SK-N-DZ (cell line): ENCODE data around the gene RARA.

Experiments used
- DNase-seq: peaks from one replicate; pipeline ENCODE4 v3.0.0-alpha.2; 2015; ENCODE audit warnings: low spot score

The RARA gene

DNA sequence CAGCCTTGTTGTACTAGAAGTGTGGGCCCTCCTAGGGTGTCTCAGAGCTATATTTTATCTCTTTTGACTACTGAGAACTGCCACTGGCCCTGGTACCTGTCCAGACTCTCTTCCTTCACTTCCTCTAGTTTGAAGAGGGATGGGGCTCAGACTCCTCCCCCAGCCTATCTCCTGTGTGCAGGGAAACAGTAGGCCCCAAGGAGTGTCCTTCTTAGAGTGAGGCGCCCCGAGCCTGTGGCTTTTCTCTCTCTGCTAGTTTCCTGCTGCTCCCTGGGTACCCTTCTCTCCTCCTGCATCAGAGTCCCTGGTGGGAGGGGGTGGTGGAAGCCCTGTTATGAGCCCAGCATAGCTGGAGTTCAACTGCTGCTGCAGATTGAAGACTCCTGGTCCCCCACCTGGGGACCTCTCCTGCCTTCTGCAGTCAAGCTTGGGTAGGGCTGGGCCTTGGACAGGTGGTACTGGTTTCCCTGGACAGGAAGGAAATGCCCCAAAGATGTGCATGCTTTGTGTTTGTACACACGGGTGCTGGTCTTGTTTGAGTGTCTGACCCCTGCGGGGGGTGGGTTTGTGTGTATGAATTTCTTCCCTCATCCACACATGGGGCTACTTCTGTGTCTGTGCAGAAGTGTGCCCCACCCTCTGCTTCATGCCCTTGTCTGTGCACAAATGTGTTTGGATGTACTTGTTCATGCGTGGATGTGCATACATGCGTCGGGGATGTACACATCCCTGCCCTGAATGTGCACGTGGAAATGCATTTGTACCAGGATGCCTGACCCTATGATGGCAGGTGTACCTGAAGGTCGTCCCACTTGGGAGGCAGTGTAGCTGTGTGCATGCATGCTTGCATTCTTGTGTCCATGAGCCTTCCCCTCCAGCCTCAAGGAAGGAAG lies 6.9 kb downstream of the RARA start:
- no peak for DNase-seq

DNA sequence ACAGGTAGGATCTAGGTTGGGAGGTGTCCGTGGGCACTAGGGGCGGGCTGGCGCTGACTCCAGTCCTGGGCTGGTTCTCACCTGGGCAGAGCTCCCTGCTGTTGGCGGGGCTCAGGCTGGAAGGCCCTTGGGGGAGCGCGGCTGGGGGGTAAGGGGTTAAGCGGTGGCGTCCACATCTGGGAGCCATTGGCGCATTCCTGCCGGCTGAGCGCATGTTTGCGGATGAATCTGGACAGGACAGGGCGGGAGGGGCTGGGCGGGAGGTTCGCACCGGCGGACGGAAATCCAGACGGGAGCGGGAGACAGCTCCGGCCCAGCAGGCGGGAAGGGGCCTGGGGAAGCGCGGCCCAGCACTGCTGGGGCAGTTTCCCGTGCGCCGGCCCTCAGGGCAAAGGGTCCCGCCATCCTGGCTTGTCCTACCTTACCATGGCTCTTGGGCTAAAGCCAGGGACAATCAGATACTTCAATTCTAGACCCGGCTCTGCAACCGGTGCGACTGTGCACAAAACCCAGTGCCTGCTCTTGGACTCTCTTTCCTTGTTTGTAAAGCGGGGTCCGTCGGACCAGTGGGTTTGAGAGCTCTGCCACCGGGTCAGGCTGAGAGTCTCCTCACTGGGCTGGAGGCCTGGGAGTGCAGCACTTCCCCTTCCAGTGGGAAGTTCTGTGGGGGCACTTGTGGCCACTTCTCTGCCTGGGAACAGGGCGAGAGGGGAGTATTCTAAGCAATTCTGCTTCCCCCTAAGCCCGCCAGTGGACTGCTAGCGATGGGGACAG lies 7.8 kb downstream of the RARA start:
- DNase-seq: peak; percentile 63

DNA sequence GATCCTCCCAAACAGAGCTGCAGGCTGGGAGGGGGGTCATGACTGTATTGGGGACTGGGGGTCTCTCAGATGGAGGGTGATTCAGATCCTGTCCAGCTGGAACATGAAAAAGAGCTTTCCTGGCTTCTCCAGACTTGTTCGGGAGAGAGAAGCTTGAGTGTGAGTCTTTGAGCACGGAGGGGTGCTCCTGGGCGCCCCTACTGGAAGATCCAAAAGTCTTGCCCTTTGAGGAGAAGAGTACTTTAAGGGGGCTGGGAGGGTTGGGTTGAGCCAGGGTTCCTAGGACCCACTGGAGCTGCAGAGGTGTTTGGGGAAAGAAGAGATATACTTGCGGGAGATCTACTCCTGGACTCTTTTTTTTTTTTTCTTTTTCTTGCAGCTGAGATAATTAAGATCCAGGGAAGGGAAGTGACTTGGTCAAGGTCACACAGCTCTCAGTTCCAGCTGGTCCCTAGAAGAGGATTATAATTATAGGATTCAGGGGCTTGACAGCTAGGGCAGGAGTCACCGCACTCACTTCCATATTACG lies 8.4 kb downstream of the RARA start:
- peak; percentile 78 for DNase-seq

DNA sequence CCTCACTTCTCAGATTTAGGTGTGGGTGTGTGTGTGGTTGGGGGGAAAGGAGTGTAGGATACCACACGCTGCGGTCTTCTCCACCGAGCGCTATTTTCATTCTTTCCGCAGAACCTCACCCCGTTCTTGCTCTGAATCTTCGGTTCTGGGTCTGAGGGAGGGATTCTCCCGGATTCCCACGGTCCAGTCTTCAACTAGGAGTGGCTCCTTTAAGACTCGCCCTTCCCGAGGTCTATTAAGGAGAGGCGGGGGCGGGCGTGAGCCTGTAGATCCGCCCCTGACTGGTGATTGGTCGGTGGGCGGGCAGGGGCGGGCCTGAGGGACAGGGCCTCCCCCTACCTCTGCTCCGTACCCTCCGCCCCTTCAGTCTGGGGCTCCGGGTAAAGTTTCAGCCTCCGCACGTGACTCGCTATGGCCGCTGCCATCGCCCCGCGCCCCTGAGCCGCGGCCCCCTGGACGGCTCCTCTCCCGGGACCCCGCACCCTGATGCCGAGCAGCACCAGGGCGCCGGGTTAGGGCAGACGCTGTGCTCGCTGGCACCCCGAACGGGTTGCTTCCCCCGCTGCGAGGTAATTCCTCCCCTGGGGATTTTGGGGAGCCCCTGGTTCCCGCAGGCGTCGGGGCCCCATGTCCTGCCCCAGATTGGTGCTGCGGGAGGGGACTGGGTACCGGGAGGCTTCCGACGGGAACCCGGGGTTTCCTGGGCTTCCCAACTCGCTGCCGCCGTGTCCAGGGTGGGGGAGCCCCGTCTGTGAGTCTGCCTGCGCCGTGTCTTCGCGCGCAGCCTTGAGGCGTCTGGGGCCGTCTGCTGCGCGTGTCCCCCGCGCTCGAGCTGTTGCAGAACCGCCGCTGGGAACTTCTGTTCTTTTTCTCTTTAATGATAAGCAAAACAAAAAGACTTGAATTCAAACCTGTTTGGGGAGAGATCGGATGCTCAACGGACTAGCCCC lies 9.2 kb downstream of the RARA start:
- peak; percentile 94 for DNase-seq

DNA sequence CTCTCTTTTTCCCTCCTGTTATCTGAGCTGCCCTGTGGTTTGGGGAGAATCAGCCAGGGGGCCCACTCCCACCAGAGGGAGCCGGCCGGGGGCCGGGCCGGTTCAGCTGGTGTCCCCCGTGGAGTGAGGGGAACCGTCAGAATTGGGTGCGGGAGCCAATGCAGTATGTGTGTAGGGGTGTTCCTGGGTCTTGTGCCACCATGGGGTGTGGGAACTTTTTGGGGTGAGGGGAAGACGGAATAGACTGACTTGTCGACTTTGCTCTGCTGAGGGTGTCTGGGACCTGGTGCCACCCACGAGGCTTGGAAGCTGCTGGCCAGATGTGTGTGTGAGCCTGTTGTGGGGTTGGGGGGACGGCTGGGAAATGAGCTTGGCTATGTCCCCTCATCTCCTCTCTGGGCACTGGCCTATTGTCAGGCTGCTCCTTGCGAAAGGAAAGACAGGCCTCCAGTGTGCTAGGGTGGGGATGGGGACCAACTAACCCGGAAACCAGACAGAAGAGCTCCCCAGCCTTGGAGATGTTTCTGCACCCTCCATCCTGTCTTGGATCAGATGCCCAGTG lies 9.9 kb downstream of the RARA start:
- DNase-seq: no peak

DNA sequence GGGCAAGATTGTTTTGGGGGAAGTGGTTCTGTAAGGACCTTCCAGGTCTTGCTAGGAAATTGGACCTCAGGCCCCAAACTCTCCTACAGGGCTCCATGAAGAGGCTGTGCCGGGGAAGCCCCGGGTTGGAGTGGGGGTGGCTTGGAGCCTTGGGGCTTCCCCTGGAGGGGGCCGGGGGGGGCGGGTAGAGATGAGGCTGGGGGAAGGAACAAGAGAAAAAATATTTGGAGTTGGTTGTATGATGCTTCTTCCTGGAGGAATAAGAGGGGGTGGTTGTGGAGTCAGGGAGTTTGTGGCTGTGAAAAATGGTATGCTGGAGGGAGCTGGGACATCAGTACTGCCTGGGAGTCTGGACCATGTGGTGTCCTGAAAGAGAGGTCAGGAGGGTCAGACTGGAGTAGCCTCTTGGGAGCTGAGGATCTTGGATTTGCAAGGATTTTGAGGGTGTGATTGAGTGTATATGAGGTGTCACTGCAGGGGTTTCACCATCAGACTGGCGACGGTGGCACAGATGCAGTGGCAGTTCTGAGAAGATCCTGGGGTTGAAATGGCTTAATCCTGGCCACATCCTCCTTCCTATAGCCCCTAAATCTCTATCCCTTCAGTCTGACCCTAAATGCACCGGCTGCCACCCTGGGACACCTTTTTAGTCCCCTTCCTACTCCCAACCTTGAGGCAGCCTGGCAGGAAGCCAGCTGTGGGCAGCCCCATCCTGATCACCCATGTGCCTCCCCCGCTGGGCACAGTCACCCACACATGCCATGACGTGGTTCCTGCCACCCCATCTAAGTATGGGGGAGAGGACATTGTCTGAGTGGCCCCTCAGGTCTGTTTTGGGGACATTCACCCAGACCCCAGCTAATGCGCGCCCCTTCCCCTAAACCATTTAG lies 10.9 kb downstream of the RARA start:
- DNase-seq: no peak

DNA sequence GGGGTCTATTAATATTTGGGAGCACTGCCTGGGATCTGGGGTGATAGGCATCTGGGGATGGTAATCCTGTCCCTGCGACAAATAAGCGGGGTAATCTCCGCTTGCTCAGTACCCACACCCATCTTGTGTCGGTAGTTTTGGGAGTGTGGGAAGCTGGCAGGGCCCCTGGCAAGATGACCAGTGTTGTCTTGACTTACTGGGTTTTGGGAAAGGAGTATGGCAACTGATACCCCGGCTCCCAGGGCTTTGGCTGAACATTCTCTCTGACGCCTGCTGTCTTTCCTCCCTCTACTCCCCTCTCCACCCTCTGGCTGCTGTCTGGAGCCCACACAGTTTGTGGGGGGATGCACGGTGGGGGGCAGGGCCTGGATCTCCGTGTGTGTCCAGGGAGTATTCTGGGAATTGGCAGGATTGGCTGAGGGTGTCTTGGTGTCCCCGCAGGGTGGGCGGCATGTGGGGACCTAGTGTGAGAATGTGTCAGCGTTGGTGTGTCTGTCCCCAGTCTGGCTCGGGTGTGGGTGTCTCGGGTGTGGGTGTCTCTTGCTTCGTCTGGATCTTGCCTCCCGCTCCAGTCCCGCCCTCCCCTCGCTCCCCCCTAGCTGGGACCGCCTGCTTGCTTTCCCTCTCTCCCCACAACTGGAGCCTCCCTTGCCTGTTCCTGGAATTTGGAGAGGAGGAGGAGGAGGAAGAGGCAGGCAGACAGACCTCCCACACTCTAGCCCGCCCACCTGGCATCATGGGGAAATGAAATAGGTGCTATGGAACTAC lies 12.0 kb downstream of the RARA start:
- no peak for DNase-seq

DNA sequence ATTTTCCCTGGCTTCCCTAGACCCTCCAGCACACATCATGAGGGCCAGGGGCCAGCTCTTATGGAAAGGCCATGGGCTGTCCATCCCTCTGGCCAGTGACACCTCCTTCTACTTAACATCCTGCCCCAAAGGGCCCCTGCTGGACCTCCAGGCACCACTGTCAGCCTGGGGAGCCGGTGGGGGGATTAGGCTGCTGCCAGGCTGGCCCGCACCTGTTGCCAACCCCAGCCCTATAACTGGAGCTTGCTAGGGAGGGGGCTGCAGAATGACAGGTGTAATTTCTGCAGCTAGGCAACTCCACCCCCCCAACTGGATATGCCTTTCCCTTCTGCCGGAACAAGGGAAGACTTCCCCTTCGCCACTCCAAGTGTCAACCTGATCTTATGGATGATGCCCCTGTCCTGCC lies 12.5 kb downstream of the RARA start:
- DNase-seq: no peak

DNA sequence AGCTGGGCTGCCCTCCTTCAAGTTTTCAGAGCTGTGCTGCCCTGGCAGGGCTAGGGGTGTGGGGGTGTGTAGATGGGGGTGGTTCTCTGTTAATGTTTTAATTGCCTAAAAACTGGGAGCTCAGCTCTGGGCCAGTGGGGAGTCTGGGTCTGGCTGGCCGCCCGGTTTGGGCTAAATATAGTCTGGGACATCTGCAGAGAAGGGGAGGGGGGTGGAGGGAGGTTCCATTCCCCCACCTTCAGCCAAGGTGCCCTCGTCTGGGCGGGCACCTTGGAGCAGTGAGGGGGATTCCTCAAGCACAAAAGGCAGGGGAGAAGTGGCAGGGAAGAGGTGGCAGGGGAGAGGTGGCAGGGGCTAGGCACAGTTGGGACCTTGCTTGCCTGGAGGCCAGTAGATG lies 13.0 kb downstream of the RARA start:
- no peak for DNase-seq

DNA sequence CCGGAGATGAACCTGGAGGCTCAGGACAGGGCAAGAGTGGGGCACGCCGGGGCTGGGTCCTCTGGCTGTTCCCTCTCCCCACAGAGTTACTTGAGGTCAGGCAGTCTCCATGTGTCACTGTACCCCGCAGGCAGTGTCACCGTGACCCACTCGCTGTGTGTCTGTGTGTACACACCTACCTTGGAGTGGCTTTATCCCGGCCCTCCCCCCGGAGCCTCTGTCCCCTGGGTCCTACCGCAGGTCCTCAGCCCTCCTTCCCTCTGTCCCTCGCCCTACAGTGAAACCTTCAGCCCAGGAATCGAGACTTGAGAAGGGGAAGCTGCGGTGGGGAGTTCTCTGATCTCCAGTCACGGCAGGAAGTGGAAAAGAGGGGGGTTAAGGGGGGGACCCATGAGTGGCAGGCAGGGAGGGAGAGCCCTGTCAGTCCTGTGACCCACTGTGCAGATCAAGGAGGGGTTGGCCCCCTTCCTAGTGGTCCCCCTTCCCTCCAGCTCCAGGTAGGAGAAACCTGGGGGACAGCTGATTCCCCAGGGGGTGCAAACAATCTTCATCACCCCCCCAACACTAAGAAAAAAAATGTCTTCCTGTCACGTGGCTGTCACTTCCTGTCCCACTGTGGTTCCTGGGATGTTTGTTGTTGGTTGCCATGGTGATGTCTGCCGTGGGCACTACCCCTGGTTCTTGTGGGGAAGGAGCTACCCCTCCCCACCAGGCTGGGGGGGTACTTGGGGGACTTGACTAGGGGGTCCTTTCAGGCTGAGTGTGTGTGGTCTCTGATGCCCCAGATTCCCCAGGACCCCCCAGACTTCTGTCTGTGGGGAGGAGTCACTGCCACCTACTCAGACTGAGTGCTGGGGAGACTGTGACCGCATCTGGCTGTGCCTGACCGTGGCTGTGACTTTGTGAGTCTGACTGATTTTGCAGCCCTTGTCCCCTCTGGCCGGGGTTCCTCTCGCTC lies 13.7 kb downstream of the RARA start:
- DNase-seq: no peak

DNA sequence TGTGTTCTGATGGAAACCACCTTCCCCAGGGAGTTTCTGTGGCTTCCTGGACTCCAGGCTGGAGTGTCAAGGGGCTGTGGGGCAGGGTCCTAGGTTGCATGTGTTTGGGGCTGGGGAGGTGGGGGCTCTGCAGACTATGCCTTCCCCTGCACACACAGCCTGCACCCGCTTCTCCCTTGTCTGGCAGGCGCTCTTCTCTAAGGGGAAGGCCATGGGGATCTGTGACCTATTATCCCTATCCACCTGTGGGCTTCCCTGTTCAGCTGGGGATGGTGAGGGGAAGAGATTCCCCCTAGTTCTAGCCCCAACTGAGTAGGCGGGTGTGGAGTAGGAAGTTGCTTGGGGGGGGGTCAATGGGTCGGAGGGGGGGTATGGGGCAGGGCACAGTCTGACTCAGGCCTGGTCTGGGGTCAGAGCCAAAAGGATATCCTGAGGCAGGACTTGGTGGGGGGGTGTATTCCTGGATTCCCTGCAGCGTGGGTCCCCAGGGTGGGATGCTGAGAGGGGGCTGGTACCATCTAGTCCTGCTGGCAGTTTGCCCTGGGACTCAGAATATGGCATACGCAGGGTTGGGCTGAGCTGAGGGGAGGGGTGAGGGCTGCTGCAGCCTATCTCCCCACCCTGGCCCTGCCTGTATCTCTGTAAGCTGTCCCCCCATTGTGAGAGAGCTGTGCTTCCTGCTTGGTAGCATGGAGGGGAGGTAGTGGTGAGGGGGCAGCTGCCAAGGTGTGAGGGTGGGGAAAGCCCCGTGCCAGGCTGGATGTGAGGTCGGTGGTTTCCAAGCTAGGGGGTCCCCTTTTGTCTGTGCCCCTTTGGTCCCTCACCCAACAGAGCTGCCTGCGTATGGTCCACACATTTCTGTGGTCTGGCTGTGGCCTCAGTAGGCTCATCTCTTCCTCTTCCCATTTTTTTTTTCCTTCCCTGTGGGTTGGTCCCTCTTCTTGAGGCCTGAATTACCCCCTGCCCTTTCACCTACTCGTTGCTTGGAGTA lies 14.7 kb downstream of the RARA start:
- DNase-seq: no peak

DNA sequence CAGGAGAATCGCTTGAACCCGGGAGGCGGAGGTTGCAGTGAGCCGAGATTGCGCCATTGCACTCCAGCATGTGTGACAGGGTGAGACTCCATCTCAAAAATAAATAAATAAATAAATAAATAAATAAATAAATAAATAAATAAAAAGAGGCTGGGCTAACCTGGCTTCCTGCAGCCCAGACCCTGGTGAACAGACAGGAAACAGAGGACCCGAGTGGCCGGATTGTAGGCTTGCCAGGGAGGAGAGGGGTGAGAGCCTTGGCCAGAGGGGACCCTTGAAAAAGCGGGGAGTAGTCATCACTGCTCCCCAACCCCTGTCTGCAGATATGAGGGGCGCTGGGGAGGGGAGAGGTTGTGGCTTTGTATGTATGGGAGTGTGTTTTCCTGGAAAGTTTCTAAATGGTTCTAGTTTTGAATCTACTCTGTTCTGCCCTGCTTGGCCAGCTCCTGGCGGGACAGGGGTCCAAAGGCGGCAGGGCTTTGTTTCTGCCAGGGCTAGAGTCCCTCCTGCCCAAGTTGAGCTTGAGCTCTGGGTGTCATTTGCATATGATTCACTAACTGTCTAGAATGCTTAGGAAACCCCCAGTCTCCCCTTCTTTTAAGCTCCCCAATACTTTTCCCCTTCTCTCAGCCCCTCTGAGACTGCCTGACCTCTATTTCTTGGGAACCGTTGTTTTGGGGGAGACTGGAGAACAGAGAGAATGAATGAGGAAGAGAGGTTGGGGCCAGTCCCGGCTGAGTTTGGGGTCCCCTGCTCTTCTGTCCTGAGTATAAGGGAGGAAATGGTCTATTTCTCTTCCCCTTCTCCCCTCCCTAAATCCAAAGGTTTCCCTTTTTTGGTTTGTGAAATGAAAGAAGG lies 16.4 kb downstream of the RARA start:
- no peak for DNase-seq

DNA sequence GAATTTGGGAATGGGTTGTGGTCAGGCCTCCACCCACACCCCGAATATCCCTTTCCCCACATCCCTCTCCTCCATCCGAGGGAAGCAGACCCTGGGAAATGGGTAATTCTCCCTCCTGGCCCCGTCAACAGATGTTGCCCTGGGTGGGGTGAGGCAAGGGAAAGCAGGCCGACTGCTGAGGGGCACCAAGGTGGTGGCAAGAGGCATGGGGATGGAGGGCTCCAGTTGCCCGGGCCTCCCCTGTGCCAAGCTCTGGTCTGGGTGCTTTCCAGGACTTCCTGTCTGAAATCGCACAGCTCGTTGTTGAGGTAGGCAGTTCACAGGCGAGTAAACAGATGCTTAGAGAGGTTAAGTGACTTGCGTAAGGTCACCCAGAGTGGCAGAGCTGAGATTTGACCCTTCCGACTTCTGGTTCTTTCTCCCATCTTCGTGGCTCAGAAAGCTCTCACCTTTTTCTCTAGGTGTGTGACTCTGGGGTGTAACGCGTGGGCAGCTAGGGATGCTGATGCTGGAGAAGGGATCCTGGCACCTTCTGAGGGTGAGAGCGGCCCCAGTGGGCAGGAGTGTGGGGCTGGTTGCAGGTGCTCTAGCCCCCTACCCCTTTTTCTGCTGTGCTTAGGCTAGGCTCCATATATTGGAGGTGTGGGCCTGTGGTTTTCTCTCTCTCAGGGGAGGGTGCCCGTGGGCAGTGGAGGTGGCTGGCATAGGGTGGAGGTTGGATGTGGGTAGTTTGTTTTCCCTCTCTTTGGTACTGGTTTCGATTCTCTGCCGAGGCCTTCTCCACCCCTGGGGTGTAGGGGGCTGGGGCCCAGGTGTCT lies 17.2 kb downstream of the RARA start:
- no peak for DNase-seq

DNA sequence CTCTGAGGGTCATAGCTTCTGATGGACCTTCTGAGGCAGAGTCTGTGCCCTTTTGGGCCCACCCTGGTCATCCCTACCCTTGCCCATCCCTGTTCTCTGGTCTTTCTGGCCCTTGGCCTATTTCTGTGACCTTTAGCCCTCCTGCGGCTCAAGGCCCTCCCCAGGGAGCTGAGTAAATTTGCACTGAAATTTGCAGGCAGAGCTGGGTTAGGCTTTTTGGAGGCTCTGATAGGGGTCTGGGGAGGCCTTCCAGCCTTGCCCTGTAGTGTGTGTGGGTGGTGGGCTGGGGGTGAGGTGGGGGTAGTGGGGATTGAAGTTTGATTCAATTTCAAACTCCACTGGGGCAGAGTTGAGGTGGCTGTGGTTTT lies 17.8 kb downstream of the RARA start:
- no peak for DNase-seq

DNA sequence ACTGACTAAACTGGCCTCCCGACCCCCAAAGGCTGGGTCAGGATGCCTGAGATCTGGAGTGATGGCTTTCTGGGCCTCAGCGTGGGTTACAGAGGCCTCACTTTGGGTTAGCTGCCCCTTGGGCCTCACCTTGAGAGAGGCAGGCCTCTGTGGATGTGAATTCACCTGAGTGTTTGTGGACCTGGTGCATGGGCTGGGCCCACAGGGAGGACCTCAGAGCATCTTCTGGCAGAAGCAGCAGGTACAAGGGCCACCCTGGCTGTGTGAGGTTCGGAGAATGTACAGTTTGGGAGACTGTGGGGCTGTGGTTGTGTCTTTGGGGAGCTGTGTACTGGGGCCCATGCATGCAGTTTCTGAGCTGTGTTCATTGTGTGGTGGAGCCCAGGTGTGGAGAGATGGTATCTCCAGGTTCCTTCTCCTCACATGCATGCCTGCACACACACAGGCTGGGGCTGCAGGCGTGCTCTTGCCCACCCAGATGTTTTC lies 18.3 kb downstream of the RARA start:
- no peak for DNase-seq
